NT2/D1 (cell line): Measurements from ENCODE around the gene SMIM12.

ENCODE experiments used
- SUZ12 ChIP-seq: IDR thresholded peaks from 2 replicates; pipeline ENCODE4 v1.6.1; 2011; ENCODE audit not compliant: insufficient read length, insufficient read depth; ENCODE audit errors: extremely low read depth
- YY1 ChIP-seq: IDR thresholded peaks from 2 replicates; pipeline ENCODE4 v1.6.1; 2011; ENCODE audit not compliant: insufficient read length, insufficient read depth
- ZNF274 ChIP-seq: IDR thresholded peaks from 2 replicates; pipeline ENCODE4 v1.6.1; 2011; ENCODE audit warnings: mild to moderate bottlenecking, low read depth, low read length

- no peak for TF ChIP-seq SUZ12
- no peak for TF ChIP-seq YY1
- no peak for TF ChIP-seq ZNF274
These were observed 576 bp downstream of the SMIM12 start for GRCh38 chr1:34858901-34859445.
